ACHN (cell line): Measurements from ENCODE around the gene QRICH2.
A peak's percentile ranks its signal among the peaks of the same experiment; 100 is the strongest.
"Not testable (repeated sequence)": the region's sequence is repeated elsewhere in the genome, so short reads cannot be mapped to it uniquely, and the experiment has no call there.

Source experiments
- DNase-seq: peaks from one replicate; pipeline ENCODE4 v3.0.0-alpha.2; 2015
- in situ Hi-C: cut with HindIII; loops from 2 replicates; pipeline ENCODE4 v1.10.0; 2017; ENCODE audit warnings: low sequenced_read_pairs, low pct_ligation_motif_present, low pct_unique_long_range_greater_than_20kb

Gene QRICH2

GRCh38 chr17:76270127-76270592, 37.9 kb downstream of the QRICH2 start:
- in situ Hi-C loops = no loop called here
- no peak for DNase-seq

GRCh38 chr17:76268991-76269981, 38.8 kb downstream of the QRICH2 start:
- DNase-seq = no peak

GRCh38 chr17:76268015-76268749, 39.9 kb downstream of the QRICH2 start:
- no peak for DNase-seq
- in situ Hi-C loops = no loop called here

More at GRCh38 chr17:76268991-76269981, 38.8 kb downstream of the QRICH2 start:
- in situ Hi-C loops = no loop called here

- DNase-seq, in situ Hi-C loops: not testable (repeated sequence)
Measured at GRCh38 chr17:76267581-76268001, 40.5 kb downstream of the QRICH2 start.

DNA sequence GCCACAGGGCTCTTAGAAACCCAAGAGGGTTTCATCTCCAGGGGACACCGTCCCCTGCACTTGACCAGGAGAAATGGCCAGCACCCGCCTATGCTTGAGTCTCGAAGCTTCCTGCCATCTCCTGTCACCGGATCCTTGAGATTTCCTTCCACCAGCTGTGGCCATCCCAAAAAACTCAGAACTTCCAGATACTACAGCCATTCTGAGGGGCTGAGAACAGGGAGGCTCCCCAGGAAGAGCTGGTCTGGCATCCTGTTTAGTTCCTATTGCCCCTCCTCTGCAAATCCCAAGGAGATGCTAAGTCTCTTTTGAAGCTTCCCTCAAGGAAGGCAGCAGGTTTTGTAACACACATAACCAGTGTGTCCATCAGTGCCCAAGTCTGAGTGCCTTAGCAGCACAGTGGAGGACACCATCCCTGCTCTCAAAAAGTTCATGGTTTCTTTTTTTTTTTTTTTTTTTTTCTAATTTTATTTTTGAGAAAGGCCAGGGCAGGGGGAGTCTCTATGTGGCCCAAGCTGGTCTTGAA, 41.0 kb downstream of the QRICH2 start:
- in situ Hi-C loops = no loop called here
- no peak for DNase-seq

DNA sequence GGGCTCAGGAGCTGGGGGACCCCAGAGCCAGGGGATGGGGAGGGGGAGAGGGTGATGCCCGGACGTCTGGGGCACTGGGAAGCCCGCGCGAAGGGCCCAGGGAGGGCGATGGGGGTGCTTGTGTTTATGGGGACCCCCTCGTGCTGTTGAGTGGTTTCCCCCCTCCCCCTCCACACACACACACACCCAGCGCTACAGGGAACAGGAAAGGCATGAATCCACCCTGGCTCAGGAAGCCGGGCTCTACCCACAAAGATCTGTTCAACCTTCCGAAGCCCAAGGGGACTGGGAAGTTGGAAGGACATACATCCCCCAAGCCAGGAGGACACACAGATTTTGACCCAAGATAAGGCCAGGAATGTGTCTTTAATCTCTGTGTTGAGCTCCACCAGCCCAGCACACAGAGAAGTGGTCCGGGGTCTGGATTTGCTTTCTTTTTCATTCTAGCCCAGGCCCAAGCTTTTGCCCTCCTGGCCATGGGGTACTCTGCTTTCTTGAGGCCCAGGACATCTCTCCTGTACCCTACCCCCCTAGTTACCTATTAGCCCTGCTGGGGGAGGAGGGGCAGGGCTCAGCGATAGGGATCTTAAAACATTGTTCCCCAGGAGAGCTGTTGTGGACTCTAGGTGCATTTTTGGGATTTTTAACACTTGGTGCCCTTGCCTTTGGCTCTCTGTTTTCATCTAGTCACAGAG, 41.7 kb downstream of the QRICH2 start:
- in situ Hi-C loops = no loop called here
- peak; percentile 22 for DNase-seq

DNA sequence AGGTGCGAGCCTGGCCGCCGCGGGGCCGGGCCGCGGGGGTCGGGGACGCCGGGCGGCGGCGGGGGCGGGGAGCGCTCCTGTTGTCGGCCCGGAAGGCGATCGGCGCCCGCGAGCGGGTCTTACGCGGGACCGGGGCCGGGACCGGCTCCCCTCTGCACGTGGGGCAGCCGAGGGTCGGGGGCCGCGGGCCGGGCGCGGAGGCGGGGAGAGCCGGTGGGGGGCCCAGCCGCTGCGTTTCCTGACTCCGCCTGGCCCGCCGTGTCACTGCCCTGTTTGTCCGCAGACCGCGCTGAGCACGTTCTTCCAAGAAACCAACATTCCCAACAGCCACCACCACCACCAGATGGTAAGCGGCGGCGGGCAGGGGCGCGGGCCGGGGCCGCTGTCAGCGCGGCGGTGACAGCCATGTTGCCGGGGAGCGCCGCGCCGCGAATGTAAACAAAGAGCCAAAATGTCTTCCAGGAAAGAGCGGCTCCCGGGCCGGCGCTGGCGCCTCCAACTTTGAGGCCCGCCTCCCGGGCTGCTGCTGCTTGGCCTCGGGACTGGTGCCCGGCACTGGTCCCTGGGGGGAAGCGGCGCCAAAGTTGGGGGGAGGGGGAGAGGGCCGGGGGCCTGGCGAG, 42.3 kb downstream of the QRICH2 start:
- peak; percentile 57 for DNase-seq
- in situ Hi-C loops = no loop called here

- in situ Hi-C loops = no loop called here
Measured at GRCh38 chr17:76264755-76265623, 43.1 kb downstream of the QRICH2 start, which contains the start of gene UBALD2. Gene UBALD2 (plus strand): TSS chr17:76265348. CDS start chr17:76265506, 158 bp downstream.

DNA sequence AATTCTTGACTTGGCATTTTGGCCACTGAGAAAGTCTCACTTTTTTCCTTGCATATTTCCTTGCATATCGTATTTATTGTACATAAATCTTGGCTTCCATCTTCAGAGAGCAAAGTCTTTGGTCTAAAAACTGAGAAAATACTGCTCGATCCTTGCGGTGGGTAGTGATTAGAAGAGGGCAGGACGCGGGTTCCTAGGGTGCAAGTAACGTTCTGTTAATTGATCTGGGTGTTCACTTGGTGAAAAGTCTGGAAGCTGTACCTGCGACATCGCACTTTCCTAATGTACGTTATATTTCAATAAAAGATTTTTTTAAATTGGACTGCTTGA, 43.7 kb downstream of the QRICH2 start:
- DNase-seq = no peak
- in situ Hi-C loops = no loop called here

More at GRCh38 chr17:76264755-76265623, 43.1 kb downstream of the QRICH2 start, which contains the start of gene UBALD2:
- DNase-seq = peak; percentile 99

DNA sequence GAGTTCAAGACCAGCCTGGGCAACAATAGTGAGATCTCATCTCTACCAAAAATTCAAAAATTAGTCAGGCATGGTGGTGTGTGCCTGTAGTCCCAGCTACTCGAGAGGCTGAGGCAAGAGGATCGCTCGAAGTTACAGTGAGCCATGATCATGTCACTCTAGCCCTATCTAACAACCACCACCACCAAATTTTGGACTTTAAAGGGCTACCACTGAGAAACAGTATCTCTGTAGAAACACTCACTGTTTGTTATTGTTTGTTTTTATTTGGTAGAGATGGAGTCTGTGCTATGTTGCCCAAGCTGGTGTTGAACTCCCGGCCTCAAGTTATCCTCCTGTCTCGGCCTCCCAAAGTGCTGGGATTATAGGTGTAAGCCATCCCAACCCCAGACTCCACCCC, 44.2 kb downstream of the QRICH2 start:
- DNase-seq = no peak
- in situ Hi-C loops = no loop called here

- DNase-seq = no peak
- in situ Hi-C loops = no loop called here
Measured at GRCh38 chr17:76262732-76263344, 45.2 kb downstream of the QRICH2 start.

- no peak for DNase-seq
- in situ Hi-C loops = no loop called here
Measured at GRCh38 chr17:76261421-76262215, 46.5 kb downstream of the QRICH2 start.

DNA sequence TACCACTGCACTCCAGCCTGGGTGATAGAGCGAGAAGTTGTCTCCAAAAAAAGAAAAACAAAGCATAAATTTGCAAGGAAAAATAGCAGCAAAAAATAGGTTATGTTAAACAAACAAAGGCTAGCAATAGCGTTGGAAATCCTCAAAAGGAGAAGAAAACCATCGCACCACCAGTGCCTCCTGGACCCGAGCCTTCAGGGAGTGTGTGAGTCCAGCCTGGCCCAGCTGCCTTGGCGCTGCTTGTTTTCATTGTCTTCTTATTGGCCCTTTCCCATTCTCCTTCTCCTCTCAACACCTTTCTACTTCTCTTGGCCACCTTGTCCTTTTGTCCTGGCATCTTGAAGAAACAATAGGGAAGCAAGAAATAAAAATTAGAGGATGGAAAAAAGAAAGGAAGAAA, 47.4 kb downstream of the QRICH2 start:
- in situ Hi-C loops = no loop called here
- DNase-seq = no peak

GRCh38 chr17:76260220-76260619, 47.9 kb downstream of the QRICH2 start:
- in situ Hi-C loops = no loop called here
- DNase-seq = no peak

DNA sequence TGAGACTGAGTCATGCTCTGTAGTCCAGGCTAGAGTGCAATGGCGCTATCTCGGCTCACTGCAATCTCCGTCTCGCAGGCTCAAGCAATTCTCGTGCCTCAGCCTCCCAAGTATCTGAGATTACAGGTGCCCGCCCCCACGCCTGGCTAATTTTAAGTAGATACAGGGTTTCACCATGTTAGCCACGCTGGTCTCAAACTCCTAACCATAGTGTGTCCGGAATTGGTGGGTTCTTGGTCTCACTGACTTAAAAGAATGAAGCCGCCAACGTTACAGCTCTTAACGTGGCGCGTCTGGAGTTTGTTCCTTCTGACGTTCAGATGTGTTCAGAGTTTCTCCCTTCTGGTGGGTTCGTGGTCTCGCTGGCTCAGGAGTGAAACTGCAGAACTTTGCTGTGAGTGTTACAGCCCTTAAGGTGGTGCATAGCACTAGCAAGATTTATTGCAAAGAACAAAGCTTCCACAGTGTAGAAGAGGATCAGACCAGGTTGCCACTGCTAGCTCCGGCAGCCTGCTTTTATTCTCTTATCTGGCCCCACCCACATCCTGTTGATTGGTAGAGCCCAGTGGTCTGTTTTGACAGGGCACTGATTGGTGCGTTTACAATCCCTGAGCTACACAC, 51.5 kb downstream of the QRICH2 start:
- in situ Hi-C loops, DNase-seq: not testable (repeated sequence)
